Posterior cingulate gyrus (tissue), 11 donors: ENCODE measurements around the gene PRMT7.

Experiments
- DNase-seq, 10 donors: peaks; one replicate each; pipeline versions ENCODE4 v3.0.0 to v3.0.0-alpha.2; 2020 to 2021; ENCODE audit warnings: mixed read lengths in 3 of 10
- intact Hi-C: fragments of 100-400 bp; cut with DNase I; formaldehyde crosslinking; loops from one replicate; pipeline ENCODE4 v1.15.1; 2023

PRMT7 gene

GRCh38 chr16:68359398-68360191, 48.8 kb downstream of the PRMT7 start:
- peak in 2 of 10 donors; percentile 65 for DNase-seq
- intact Hi-C loops = no loop called here

- intact Hi-C loops = no loop called here
- DNase-seq = peak in 2 of 10 donors; percentile 29 to 67
Observed at GRCh38 chr16:68360547-68360946, 49.7 kb downstream of the PRMT7 start.

- DNase-seq = peak in 6 of 10 donors; percentile 29 to 91 (median 41)
- intact Hi-C loops = no loop called here
Observed at GRCh38 chr16:68360956-68361355, 50.1 kb downstream of the PRMT7 start.

GRCh38 chr16:68361485-68361884, 50.7 kb downstream of the PRMT7 start:
- intact Hi-C loops = no loop called here
- DNase-seq = peak in 1 of 10 donors; percentile 75

- DNase-seq = peak in 1 of 10 donors; percentile 71
Observed at GRCh38 chr16:68362262-68362913, 51.6 kb downstream of the PRMT7 start.

GRCh38 chr16:68362947-68363657, 52.3 kb downstream of the PRMT7 start:
- DNase-seq = peak in 1 of 10 donors; percentile 59
- intact Hi-C loops = no loop called here

More at GRCh38 chr16:68362262-68362913, 51.6 kb downstream of the PRMT7 start:
- intact Hi-C loops = no loop called here

- intact Hi-C loops = no loop called here
- peak in 1 of 10 donors; percentile 62 for DNase-seq
Observed at GRCh38 chr16:68363658-68364521, 53.1 kb downstream of the PRMT7 start.

- intact Hi-C loops = no loop called here
- peak in 2 of 10 donors; percentile 48 to 85 for DNase-seq
Observed at GRCh38 chr16:68364561-68364998, 53.8 kb downstream of the PRMT7 start.

GRCh38 chr16:68365167-68365817, 54.5 kb downstream of the PRMT7 start:
- intact Hi-C loops = no loop called here
- peak in 1 of 10 donors; percentile 90 for DNase-seq

GRCh38 chr16:68366062-68366461, 55.2 kb downstream of the PRMT7 start:
- DNase-seq = no peak
- intact Hi-C loops = no loop called here

- peak in 2 of 10 donors; percentile 45 to 90 for DNase-seq
- intact Hi-C loops = no loop called here
Observed at GRCh38 chr16:68367030-68367429, 56.2 kb downstream of the PRMT7 start.

GRCh38 chr16:68367440-68367839, 56.6 kb downstream of the PRMT7 start:
- intact Hi-C loops = no loop called here
- DNase-seq = peak in 2 of 10 donors; percentile 57 to 68

GRCh38 chr16:68367891-68368290, 57.1 kb downstream of the PRMT7 start:
- intact Hi-C loops = no loop called here

GRCh38 chr16:68368301-68368888, 57.6 kb downstream of the PRMT7 start:
- intact Hi-C loops = no loop called here

More at GRCh38 chr16:68367891-68368290, 57.1 kb downstream of the PRMT7 start:
- peak in 1 of 10 donors; percentile 75 for DNase-seq

GRCh38 chr16:68369168-68369567, 58.3 kb downstream of the PRMT7 start:
- peak in 3 of 10 donors; percentile 30 to 37 (median 34) for DNase-seq
- intact Hi-C loops = no loop called here

More at GRCh38 chr16:68368301-68368888, 57.6 kb downstream of the PRMT7 start:
- peak in 2 of 10 donors; percentile 59 for DNase-seq

- DNase-seq = peak in 3 of 10 donors; percentile 76 to 84 (median 77)
- intact Hi-C loops = loop anchor here (10.0 kb wide), 1 partner anchor 135 kb away; no protein-coding TSS in a partner anchor
Observed at GRCh38 chr16:68369697-68370580, 59.1 kb downstream of the PRMT7 start.

- intact Hi-C loops = loop anchor here (10.0 kb wide), 1 partner anchor 134 kb away; no protein-coding TSS in a partner anchor
- DNase-seq = peak in 3 of 10 donors; percentile 54 to 81 (median 73)
Observed at GRCh38 chr16:68370581-68371275, 59.9 kb downstream of the PRMT7 start.
